ENCODE data around the gene PROZ. TPM values are rescaled to one million over a fixed set of nuclear protein-coding genes. Genes with fewer than 3 reads are reported as not detected.

Gene PROZ
- total RNA-seq, 1 donor from 2014 or later: not detected

GRCh38 chr13:113169277-113170272 lies 11.1 kb downstream of the PROZ start:
- DNase-seq (ENCODE audit: low read depth): no peak
- Histone ChIP-seq H3K27me3 (ENCODE audit: control insufficient read depth, insufficient read depth, low read length) (no peaks in the 10 kb centered on the region), H3K4me3 (ENCODE audit: low read depth, low read length) (no peak overlapping the region), H3K36me3 (ENCODE audit: control insufficient read depth, insufficient read depth, low read length) (no peaks in the 10 kb centered on the region)
- FAIRE-seq: no peak
- TF ChIP-seq CTCF (IDR thresholded peaks at IDR 0.05; ENCODE audit: insufficient read depth, low read length, severe bottlenecking): no peak

- Histone ChIP-seq H3K27me3 (ENCODE audit: control insufficient read depth, insufficient read depth, low read length) (no peaks in the 10 kb centered on the region), H3K36me3 (ENCODE audit: control insufficient read depth, insufficient read depth, low read length) (peaks cover 2% of the 10 kb centered on the region), H3K4me3 (ENCODE audit: low read depth, low read length) (no peak overlapping the region)
- DNase-seq (ENCODE audit: low read depth) (no peak), FAIRE-seq (no peak)
- no peak for TF ChIP-seq CTCF (IDR thresholded peaks at IDR 0.05; ENCODE audit: insufficient read depth, low read length, severe bottlenecking)
Observed at GRCh38 chr13:113170511-113170910, 12.1 kb downstream of the PROZ start.

DNA sequence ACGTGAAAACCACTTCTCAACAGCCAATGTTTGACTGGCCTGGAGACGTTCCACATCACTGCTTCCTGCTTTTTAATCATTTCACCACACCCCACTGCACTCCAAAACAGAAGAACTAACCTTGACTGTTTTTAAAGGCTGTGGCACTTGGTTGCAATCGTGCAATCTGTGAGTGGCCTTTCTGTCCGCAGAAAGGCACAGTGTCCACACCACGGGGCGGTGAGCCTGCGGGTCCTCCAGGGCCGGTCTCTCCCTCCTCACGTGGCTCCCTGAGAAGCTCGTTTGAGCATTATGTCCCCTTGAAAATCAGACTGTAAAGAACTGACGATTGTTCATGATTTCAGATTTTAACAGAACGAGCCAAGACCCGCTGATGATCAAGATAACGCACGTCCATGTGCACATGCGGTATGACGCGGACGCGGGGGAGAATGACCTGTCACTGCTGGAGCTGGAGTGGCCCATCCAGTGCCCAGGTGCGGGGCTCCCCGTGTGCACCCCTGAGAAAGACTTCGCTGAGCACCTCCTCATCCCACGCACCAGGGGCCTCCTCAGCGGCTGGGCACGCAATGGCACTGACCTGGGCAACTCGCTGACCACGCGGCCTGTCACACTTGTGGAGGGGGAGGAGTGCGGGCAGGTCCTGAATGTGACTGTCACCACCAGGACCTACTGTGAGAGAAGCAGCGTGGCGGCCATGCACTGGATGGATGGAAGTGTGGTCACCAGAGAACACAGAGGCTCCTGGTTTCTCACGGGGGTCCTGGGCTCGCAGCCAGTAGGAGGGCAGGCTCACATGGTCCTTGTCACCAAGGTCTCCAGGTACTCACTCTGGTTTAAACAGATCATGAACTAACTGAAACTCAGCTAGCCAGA lies 13.0 kb downstream of the PROZ start:
- Histone ChIP-seq H3K4me3 (ENCODE audit: low read depth, low read length) (no peak overlapping the region), H3K27me3 (ENCODE audit: control insufficient read depth, insufficient read depth, low read length) (no peaks in the 10 kb centered on the region), H3K36me3 (ENCODE audit: control insufficient read depth, insufficient read depth, low read length) (peaks cover 8% of the 10 kb centered on the region)
- DNase-seq (ENCODE audit: low read depth) (no peak), FAIRE-seq (no peak)
- TF ChIP-seq CTCF (IDR thresholded peaks at IDR 0.05; ENCODE audit: insufficient read depth, low read length, severe bottlenecking): no peak

- DNase-seq (ENCODE audit: low read depth): no peak
- peak; percentile 7 for FAIRE-seq
Observed at GRCh38 chr13:113172419-113172926, 14.0 kb downstream of the PROZ start.

DNA sequence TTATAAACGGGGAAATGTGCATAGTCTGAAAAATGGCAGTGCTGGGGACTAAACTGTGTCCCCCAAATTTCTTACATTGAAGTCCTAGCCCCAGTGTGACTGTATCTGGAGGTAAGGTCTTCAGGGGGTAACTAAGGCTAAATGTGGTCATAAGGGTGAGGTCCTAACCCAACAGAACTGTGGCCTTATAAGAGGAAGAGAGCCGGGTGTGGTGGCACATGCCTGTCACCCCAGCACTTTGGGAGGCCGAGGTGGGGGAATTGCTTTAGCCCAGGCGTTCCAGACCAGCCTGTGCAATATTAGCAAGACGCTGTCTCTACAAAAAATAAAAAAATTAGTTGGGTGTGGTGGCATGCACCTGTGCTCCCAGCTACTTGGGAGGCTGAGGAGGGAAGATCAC lies 17.8 kb downstream of the PROZ start:
- peak; percentile 96 for FAIRE-seq
- DNase-seq (ENCODE audit: low read depth): no peak
- Histone ChIP-seq H3K27me3 (ENCODE audit: control insufficient read depth, insufficient read depth, low read length) (no peaks in the 10 kb centered on the region), H3K36me3 (ENCODE audit: control insufficient read depth, insufficient read depth, low read length) (peaks cover 25% of the 10 kb centered on the region), H3K4me3 (ENCODE audit: low read depth, low read length) (no peak overlapping the region)
- no peak for TF ChIP-seq CTCF (IDR thresholded peaks at IDR 0.05; ENCODE audit: insufficient read depth, low read length, severe bottlenecking)

More at GRCh38 chr13:113172419-113172926, 14.0 kb downstream of the PROZ start:
- TF ChIP-seq CTCF (IDR thresholded peaks at IDR 0.05; ENCODE audit: insufficient read depth, low read length, severe bottlenecking): no peak
- no peaks in the 10 kb centered on the region for H3K27me3 ChIP-seq (ENCODE audit: control insufficient read depth, insufficient read depth, low read length)
- H3K4me3 ChIP-seq (ENCODE audit: low read depth, low read length): no peak overlapping the region
- peaks cover 8% of the 10 kb centered on the region for H3K36me3 ChIP-seq (ENCODE audit: control insufficient read depth, insufficient read depth, low read length)

Measured in bronchial epithelial cell (primary cell).